ENCODE measurements around the gene INF2.
"Not testable (repeated sequence)": the region's sequence is repeated elsewhere in the genome, so short reads cannot be mapped to it uniquely, and the experiment has no call there.

The INF2 gene

GRCh38 chr14:104734991-104735779 lies 45.8 kb downstream of the INF2 start:
- DNase-seq (ENCODE audit: low spot score) = no peak

DNA sequence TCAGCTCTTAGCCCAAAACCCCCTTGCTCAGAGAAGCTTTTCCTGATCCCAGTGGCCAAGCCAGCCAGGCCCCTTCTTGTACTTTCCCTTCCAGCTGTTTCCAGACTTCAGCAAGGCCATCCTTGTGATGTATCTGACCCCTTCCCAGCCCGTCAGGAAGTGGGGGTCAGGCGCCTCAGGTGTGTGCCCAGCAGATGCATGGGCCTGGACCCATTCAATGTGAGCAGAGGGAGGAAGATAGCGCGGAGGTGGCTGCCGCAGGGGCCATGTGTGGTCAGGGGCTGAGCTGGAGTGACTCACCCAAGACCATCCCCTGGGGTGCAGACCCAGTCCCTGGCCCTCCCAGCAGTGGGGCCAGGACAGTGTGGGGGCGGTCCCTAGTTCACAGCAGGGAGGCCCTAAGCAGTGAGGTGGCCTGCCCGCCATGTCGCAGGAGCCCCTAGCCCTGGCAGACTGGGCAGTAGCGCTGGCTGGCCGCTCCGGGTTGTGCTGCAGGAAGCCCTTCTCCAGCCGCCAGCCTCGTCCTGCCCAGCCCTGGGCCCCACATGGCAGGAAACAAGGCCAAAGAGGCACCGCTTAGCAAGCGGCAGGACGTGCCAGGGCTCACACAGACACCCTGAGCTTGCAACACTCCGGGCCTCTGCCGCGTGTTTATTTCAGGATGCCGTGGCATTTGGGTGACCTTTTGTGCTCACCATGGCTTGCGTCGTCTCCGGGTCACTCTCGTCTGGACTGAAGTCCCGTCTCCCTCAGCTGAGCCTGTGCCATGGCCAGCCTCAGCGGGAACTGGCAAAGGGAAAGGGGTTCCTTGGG lies 46.6 kb downstream of the INF2 start:
- no peak for DNase-seq (ENCODE audit: low spot score)

GRCh38 chr14:104738375-104739019 lies 49.1 kb downstream of the INF2 start:
- DNase-seq (ENCODE audit: low spot score) = no peak

DNA sequence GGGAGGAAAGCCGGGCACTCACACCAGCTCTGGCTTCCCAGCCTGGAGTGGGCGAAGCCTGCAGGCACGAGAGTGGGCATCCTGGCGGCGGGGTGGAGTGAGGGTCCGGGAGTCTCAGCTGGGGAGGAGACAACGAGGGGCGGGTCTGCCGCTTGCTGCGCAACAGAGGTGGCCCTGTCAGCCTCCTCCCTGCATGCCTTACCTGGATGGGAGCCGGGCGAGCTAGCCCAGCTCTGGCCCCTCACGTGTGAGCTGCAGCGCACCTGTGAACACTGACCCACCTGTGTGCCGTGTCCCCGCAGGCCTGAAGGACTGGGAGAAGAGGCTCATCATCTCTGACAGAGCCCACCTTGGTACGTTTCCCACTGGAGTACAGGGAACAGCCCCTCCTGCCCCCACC lies 49.6 kb downstream of the INF2 start:
- DNase-seq (ENCODE audit: low spot score) = no peak

DNA sequence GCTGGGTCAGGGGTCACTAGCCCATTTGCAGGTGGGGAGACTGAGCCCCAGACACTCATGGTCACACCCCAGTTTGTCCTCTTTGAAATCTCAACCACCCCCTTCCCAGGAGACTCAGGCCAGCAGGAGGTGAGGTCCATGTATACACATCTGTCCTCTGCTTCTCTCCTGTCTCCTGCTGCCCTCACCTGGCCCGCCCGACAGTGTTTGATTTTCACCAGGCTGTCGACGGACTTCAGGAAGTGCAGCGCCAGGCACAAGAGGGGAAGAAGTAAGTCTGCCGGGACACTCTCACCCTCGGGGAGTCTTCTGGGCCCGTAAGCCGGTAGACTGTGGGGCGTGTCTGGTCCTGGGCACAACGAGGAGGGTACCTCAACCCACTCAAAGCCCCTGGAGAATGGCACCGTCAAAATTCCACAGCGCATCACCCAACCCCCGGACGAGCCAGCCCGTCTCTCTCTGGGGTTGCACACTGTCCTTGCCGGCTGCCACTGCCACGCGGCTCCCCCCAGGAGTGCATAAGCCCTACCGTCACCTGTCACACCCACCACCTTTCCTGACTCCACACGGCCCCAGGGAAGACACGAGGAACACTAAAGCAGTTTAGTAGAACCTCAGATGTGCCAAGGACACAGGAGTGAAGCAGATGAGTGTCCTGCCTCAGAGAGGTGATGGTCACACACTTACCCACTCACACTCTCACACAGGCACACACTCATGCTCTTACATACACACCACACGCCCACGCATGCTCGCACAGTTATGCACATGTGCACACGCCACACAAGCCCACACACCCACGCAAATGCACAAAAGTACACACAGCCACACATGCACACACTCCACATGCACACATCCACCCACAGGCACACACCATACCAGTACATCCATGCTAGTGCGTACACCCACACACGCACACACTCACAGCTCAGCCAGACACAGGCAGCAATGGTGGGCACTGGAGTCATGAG lies 50.4 kb downstream of the INF2 start:
- no peak for DNase-seq (ENCODE audit: low spot score)

DNA sequence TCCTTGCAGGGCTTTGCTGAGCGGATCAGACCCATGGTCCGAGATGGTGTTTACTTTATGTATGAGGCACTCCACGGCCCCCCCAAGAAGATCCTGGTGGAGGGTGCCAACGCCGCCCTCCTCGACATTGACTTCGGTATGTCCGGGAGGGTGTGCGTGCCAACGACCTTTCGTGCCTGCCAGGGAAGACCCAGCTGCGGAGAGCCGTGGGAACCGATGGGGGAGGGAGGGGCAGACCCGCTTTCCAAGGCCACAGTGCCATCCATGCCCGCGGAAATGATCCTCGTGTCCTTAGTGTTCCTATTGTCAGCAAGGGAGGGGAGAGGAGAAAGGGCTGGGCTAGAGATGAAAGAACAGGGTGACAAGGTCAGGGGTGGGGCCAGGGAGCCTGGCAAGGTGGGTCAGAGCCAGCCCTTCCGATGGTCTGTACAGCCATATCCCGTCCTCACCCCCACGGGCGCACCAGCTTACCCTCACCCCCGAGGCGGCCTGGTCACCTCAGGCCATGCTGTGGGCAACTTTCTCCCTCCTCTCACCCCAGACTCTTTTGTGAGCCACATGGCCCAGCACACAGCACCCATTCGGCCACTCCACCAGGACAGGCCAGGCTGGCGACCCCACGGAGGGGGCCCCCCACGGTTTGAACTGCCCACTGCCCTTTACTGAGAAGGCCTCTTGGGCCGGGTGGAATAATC lies 51.8 kb downstream of the INF2 start:
- no peak for DNase-seq (ENCODE audit: low spot score)

DNA sequence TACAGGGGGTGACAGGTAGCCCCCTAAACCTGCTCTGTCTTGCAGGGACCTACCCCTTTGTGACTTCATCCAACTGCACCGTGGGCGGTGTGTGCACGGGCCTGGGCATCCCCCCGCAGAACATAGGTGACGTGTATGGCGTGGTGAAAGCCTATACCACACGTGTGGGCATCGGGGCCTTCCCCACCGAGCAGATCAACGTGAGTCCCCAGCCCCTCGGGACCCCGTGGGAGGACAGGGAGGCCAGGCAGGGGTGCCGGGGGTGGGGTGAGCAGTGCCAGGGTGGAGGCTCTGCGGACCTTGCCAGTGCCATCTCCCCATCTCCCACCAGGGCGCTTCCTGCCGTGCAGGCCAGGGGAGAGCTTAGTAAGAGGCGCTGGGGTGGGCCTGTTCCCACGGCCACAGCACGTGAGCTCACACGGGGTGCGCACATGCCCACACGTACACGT lies 52.4 kb downstream of the INF2 start:
- DNase-seq (ENCODE audit: low spot score) = no peak

GRCh38 chr14:104742586-104743455 lies 53.4 kb downstream of the INF2 start:
- no peak for DNase-seq (ENCODE audit: low spot score)

DNA sequence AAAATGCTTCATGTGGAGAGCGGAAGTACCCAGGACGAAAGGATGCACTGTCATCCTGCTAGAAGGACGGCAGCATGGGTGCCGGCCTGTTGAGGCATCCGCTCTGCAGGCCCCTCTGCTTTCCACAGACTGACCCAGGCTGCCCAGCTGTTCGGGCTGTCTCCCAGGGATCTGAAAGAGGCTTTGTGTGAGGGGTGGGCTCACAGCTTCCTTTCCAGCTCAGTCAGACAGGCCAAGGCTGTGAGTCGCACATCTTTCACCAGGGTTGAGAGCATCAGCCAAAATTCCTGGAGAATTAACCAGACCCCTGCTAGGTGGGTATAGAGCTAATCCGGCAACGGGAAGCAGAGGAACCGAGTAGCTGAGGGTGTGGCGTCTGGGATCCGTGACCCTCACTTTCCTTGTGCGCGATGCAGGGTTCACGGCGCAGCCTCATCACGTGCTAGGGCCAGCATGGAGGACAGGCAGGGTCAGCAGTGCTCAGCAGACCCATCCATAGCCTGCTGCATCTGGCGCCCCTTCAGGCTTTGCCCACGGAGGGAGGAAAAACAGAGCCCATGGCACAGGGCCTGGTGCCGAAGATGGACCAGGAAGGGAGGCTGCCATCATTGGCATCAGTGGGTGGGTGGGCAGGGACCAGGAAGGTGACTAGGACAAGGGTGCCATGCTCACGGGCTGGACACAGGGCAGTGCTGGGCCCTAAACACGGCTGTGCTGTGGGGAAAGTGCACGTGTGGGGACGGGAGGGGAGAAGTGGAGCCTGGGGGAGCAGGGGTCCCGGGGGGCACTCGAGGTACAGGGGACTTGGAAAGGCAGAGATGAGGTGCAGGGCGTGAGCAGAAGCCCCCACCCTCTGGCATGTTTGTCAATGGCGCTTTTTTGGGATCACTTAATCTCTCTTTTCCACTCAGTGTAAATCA lies 54.3 kb downstream of the INF2 start:
- no peak for DNase-seq (ENCODE audit: low spot score)

GRCh38 chr14:104744484-104744883 lies 55.1 kb downstream of the INF2 start:
- DNase-seq (ENCODE audit: low spot score) = no peak

DNA sequence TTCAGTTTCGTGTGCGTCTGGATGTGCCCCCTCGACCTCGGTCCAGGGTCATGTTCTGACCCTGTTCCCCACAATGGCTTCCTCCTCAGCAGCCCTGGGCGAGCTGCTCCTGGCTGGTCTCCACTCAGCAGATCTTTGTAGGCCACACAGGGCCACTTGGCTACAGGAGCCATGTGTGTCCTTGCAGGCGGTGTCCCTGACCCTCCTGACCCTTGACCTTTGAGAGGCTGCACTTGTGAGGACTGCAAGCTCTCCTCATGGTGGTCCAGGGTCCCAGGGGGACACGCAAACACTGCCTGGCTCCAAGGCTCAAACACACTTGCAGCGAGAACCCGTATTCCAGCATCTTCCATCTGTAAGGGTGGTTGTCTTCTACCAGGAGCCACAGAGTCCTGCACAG lies 56.0 kb downstream of the INF2 start:
- DNase-seq (ENCODE audit: low spot score) = no peak

DNA sequence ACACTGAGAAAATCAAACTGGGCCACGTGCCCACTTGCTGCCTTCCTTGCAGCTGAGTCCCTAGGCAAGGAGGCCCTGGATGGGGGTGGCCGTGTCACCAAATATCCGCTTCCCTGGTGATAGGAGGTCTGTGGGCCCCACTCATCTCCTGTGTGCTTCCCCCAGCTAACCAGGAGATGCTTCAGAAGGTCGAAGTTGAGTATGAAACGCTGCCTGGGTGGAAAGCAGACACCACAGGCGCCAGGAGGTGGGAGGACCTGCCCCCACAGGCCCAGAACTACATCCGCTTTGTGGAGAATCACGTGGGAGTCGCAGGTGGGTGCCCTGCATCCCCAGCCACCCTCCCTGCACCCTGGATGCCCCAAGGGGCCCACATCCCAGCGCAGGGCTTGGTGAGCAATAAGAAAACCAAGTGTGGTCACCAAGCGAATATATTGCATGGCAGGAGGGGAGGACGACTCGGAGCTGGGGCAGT lies 56.7 kb downstream of the INF2 start:
- no peak for DNase-seq (ENCODE audit: low spot score)

GRCh38 chr14:104746934-104747481 lies 57.6 kb downstream of the INF2 start:
- DNase-seq (ENCODE audit: low spot score) = peak; percentile 42

DNA sequence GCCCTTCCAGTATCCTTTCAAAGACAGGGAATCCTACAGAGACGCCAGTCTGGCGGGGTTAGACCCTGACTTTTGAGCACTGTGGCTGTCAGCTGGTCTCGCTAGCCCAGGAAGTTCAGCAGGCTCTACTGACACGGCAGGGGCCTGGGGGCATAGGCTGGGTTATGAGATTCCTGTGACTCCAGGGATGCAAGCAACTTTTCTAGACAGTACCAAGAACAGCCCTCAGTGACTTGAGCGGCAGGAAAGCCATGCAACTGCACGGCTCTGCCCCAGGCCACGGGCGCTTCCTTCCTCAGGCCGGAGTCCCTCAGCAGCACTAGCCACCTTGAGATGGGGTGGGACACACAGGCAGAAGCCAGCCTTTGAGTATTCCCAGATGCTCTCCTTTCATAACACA lies 58.5 kb downstream of the INF2 start:
- DNase-seq (ENCODE audit: low spot score) = no peak

- DNase-seq (ENCODE audit: low spot score) = no peak
Observed at GRCh38 chr14:104749111-104749649, 59.8 kb downstream of the INF2 start.

DNA sequence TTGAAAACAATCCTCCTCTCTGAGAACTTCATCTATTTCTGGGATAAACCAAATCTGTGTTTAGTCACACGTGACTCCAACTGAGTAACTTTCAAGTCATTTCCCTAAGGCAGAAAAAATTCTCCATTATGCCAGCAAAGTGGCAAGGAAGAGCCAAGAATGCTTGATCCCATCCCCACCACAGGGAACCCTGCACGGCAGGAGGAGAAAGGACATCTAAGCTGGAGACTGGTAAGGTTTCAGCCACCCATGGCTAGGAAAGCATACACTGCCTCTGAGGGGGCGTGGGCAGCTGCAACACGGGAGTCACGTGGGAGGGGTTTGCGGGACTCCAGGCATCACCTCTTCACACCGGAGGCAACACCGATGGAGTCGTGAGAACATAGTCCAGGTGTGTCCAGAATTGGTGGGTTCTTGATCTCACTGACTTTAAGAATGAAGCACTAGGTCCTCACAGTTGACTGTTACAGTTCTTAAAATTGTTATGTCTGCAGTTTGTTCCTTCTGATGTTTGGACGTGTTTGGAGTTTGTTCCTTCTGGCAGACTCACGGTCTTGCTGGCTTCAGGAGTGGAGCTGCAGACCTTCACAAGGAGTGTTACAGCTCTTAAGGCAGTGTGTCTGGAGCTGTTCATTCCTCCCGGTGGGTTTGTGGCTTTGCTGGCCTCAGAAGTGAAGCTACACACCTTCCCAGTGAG lies 60.8 kb downstream of the INF2 start:
- DNase-seq (ENCODE audit: low spot score) = no peak

GRCh38 chr14:104750753-104751057 lies 61.3 kb downstream of the INF2 start:
- DNase-seq (ENCODE audit: low spot score) = not testable (repeated sequence)

Data from COLO829 (cell line).